IPS DF 19.7 (cell line): Measurements from ENCODE around the gene TLR9.

Source experiments
- DNase-seq: peaks from one replicate; pipeline ENCODE4 v3.0.0-alpha.2; 2013; ENCODE audit warnings: low read depth, low spot score

The TLR9 gene

DNA sequence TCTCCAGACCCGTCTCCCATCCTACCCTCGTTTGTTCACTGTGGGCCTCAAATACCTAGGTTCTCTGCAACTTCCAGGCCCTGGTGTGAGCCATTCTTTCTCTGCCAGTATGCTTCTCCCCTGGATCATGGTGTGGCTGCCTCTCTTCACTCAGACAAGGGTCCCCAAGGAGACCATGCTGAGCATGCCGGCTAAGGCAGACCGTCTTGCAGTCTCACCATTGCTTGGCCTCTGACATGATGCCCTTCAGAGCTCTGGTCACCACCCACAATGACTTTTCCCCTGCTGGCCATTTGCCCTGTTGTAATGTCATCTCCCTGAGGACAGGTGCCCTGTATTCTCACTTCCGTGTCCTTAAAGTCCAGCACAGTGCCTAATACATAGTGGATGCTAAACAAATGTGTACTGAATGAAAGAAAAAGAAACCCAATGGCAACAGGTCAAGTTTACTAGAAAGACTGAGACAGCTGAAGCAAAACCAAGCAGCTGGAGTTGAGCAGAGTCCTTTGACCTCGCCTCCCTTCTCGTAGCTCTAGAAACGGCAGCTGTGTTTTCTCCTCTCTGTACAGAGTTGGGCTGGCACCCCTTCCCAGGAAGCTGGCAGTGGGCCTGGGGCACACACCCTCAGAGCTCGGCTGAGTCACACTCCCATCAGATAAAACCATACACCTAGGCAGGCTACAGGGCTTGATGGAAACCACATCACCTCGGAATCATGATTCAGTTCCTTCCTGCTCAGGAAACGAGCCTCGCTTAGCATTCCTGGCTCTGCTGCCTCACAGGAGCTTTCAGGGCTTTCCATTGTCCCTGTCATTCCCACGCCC is 8.6 kb downstream of the TLR9 start:
- no peak for DNase-seq

DNA sequence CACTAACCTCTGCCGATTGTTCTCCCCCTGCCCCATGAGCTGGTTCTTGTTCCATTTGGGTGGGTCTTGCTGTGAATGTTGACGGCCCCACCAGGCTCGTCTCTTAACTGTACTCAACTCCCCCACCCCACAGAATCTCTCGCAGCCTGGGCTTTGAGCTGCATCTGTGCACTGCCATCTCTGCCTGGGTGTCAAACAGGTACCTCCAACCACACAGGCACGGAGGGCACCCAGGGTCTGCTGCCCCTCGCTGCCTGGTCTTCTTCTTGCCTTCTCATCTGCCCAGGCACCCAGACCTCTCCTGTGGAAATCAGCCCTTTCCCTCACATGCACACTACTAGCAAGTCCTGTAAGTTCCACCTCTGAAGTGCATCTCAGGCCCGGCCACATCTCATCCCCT is 10.1 kb downstream of the TLR9 start:
- no peak for DNase-seq

DNA sequence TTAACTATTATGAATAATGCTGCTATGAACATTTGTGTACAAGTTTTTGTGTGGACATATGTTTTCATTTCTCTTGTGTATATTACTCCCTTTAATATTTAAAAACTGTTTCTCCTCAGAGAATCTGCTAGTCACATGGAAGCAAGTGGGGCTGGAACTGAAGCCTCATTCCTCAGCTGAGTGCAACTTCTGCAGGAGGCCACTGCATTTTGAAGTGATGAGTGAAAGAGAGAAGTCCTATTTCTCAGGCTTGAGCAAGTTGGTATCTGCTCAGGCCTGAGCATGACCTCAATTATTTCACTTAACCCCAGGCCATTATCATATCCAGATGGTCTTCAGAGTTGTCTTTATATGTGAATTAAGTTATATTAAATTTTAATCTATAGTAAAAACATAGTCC is 11.5 kb downstream of the TLR9 start:
- no peak for DNase-seq

DNA sequence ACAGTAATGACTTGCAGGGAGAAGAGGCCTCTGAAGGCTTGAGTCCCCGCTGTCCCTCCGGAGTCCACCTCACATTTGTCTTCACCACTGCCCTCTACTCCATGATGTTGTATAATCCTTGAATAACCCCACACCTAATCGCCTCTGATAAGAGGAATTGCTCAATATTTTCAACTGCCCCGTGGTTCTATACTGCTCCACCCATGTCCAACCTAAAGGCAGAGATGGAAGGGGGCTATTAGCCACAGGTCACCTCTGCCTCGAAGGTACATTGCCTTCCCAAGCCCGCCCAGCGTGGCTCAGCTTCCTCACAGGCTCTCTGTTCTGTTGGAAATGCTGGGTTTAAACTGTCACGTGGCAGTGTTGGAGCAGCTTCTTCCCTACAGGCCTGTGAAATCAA is 12.4 kb downstream of the TLR9 start:
- no peak for DNase-seq

DNA sequence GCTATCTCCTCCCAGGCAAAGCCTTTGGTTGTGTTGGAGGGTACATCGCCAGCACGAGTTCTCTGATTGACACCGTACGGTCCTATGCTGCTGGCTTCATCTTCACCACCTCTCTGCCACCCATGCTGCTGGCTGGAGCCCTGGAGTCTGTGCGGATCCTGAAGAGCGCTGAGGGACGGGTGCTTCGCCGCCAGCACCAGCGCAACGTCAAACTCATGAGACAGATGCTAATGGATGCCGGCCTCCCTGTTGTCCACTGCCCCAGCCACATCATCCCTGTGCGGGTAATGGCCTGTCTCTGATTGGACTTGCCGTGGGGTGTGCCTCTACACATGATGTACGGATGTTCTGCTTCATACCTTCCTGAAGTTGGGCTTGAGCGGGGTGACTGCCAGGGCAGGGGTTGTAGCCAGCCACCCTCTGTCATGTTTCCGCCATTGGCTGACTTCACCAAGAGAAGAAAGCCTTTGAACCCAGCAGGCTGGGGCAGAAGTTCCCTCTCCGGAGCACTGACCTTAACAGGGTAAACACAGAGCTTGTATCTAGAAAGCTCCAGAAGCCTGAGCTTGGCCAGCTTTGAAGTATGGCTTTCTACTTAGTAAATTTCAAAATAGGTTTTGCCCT is 14.1 kb downstream of the TLR9 start:
- no peak for DNase-seq

DNA sequence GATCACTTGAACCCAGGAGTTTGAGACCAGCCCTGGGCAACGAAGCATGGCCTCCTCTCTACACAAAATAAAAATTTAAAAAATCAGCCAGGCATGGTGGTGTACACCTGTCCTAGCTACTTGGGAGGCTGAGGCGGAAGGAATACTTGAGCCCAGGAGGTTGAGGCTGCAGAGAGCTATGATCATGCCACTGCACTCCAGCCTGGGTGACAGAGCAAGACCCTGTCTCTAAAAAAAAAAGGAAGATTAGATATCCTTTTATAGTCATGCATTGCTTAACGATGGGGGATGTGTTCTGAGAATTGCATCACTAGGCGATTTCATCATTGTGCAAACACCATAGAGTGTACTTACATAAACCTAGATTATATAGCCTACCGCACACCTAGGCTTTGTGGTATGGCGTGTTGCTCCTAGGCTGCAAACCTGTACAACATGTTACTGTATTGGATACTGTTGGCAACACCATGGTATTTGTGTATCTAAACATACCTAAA is 14.8 kb downstream of the TLR9 start:
- no peak for DNase-seq

DNA sequence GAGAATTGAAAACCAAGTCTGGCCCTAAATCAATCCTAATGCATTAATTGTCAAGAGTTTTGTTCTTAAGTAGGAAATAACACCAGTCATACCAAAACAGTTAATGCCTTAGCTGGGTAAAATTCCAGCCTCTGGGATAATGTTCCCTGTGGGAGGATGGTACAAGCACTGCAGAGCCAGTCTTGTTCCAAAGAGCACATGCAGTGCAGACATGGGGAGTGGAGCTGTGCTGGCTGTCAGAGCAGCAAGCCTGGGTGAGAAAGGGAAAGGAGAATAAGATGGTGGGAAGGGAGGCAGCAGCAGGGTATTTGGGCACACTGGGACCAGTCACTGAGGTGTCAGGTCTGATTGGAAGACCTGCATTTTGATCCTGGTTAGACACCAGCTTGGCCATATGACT is 15.4 kb downstream of the TLR9 start:
- DNase-seq: no peak

DNA sequence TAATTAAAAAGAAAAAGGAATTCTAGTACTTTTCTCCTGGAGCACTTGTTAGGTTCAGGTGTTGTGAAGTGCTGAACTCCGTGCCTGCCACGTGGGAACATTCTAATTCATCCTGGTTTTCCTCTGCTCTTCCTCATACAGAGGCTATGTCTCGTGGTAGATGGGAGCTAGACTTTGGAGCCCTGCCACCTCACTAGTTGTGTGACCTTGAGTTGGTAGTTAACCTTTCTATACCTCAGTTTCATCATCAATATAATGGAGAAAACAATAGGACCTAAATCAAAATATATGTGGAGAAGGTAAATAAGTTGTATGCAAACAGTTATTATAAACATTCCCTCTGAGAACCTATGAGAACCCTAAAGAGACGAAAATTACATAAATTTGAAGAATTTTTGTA is 16.9 kb downstream of the TLR9 start:
- no peak for DNase-seq

DNA sequence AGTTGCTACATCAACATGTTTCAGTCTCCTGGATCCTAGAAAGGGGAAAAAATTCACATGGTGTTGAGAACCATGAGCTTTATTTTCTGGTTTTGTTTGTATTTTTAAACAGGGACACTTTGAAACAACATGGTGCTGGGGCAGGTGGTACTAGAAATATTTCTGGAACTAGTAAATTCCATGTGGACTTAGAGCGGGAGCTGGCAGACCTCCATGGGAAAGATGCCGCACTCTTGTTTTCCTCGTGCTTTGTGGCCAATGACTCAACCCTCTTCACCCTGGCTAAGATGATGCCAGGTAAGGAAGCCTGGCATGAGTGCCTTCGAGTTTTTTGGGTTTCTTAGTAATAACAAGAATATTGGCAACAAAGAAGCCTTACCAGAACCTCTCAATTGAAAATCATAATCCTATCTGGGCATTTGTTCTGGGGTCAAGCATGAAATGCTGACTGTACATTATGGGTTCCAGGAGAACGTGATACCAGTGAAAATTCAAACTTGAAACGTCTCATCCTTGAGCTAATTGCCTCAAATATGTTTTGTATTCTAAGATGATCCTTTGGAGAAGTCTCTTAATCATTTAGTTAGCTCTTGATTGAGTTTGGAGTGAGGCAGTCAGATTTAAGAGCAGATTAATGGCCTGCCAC is 19.6 kb downstream of the TLR9 start:
- no peak for DNase-seq

DNA sequence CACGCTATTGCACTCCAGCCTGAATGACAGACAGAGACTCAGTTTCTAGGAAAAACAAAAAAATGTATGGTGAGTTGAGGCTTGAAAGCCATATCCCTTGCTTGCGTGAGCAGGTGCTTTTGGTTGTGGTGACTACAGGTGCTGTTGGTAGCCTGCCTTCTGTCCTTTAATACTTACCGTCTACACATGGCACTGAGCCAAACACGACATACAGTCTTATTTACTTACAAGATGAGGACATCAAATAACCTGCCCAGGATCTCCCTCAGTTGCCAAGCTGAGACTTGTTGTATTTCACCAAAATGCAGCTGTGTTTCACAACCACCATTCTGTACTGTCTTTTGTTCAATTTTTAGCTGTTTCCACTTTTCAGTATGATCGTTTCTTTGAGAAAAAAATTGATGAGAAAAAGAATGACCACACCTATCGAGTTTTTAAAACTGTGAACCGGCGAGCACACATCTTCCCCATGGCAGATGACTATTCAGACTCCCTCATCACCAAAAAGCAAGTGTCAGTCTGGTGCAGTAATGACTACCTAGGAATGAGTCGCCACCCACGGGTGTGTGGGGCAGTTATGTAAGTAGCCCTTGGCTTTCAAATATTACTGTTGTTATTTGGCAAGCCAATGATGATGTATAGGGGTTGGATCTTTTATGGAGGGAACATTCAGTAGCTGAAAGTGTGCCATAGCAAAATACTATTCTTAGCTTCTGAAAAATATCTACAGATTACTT is 20.9 kb downstream of the TLR9 start:
- DNase-seq: no peak

DNA sequence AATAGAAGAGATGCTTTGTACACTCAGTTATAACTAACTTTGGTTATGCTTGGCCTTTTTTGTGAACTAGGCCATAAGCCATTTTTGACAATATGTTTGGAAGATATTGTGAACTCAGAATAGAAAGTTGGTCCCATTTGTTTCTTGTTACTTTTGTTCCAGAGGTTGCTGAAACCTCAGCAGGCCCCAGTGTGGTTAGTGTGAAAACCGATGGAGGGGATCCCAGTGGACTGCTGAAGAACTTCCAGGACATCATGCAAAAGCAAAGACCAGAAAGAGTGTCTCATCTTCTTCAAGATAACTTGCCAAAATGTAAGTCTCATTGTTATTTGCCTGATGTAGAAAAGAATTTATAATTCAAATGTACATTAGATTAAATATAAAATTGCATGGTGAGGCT is 21.7 kb downstream of the TLR9 start:
- no peak for DNase-seq

DNA sequence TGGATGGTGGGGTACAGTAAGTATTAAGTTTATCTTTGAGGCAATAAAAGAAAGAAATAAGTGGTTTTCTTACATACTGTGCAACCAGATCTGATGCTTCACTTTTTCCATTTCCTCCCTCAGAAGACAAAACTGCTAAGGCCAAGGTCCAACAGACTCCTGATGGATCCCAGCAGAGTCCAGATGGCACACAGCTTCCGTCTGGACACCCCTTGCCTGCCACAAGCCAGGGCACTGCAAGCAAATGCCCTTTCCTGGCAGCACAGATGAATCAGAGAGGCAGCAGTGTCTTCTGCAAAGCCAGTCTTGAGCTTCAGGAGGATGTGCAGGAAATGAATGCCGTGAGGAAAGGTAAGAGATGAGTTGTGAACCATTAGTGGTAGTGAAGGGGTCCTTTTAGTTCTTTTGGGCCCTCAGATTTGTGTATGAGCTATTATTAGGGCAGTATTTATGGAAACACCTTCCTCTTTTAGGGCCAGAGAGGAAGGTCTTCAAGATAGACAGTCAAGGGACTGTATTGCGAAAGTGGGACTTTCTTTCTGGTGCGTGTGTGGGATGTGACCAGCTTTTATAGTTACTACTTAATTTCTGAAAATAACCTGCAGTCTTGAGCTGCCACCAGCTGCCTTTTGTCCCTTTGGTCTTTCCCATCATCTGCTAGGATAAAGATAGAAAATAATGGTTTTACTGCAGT is 22.9 kb downstream of the TLR9 start:
- DNase-seq: no peak

DNA sequence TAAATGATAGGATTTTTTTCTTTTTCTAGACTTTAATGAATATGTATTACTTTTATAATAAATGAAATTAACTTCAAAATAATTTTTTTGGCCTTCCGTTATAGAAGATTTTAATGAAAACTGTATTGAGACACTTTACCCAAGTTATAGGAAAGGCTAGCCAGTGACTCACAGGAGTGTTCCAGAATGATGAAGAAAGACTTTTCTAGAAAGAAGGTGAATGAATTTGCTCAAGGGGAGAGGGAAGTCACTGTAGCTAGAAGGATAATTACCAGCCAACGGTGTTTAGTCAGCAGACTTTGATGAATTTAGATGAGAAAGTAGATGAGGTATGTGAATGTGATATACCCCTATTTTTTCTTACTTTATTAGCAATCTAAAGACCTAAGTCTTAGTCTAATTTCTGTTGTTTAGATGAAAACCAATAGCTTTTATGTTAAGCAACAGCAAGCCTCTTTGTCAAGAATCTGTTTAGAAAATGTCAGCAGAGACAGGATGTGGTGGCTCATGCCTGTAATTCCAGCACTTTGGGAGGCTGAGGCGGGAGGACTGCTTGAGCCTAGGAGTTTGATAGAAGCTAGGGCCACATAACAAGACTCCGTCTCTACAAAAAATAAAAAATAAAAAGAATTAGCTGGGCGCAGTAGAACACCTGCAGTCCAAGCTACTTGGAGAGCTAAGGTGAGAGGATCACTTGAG is 24.3 kb downstream of the TLR9 start:
- DNase-seq: no peak

DNA sequence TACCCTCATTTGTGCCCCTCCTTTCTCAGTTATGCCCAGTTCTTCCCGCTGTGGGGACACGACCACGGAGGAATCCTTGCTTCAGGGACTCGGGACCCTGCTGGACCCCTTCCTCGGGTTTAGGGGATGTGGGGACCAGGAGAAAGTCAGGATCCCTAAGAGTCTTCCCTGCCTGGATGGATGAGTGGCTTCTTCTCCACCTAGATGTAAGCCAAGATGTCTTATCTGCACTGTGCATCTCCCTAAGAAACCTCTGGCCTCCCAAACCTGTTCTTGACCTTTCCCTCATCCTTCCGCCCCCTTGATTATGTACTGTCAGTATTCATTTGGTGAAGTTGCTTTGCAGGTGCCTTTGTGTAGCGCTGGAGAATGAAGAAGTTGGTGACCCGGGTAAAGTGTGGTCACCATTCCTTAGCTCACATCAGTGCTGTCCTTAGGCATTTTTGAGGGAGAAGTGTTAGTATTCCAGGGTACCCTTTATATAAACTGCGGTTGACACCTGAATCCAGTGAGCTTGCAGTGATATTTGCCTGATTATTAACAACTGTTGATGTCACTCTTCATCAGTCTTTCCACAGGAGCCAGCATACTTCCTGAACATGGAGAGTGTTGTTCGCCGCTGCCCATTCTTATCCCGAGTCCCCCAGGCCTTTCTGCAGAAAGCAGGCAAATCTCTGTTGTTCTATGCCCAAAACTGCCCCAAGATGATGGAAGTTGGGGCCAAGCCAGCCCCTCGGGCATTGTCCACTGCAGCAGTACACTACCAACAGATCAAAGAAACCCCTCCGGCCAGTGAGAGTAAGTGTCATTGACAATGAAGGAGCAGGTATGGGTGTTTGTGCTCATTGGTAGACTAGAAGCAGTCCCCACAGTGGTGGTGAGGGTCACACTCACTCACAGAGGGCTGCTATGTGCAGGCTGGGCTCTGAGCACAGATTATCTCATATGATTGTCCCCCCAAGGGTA is 26.5 kb downstream of the TLR9 start:
- no peak for DNase-seq

DNA sequence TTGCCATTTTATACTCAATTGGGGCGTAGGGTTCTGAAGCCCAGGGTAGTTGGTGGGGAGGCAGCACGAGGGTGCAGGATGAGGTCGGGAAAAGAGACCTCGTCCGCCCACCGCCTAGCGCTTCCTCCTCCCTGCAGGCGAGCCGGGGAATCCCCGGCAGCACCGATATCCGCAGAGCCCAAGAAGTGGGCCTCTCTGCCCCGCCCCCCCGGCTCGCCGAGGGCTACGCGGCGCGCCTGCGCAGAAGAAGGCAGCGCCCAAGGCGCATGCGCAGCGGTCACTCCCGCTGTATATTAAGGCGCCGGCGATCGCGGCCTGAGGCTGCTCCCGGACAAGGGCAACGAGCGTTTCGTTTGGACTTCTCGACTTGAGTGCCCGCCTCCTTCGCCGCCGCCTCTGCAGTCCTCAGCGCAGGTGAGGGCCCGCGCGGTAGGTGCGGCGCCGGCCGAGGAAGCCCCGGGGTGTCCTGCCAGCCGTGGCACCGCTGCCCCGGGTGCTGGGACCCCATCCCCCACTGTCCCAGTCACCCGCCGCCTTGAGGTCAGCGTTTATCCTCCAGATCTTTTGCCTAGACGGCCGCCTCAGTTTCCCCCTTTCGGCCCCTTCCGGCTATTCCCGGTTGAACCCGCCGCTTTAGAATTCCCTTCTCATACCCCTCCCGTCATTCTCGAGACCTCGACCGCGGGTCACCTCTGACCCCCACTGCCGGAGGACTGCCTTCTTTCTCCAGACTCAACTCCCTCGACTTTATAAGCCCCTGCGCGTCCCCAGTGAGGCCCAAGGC is 27.4 kb downstream of the TLR9 start, which contains the start of gene ALAS1:
ALAS1 (plus strand) TSS at position 319 of the 784 bp plus-strand sequence. CDS start 1,082 bp downstream, outside the sequence.
- DNase-seq: peak; percentile 48

DNA sequence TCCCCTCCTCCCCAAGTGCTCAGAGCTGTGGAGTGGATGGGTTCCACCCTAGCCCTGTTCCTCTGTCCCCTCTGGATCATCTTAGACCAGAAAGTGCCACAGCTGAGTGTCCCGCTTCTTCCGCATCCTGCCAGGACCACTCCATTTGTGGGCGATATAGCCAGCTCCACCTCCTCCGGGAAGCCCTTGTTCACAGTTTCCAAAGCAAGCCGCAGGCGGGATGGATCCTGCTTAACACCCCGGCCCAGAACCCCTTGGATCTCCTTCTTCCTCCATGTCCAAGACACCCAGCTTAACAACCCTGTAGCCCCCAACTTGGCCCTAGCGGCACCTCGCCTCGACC is 28.0 kb downstream of the TLR9 start:
- DNase-seq: no peak

DNA sequence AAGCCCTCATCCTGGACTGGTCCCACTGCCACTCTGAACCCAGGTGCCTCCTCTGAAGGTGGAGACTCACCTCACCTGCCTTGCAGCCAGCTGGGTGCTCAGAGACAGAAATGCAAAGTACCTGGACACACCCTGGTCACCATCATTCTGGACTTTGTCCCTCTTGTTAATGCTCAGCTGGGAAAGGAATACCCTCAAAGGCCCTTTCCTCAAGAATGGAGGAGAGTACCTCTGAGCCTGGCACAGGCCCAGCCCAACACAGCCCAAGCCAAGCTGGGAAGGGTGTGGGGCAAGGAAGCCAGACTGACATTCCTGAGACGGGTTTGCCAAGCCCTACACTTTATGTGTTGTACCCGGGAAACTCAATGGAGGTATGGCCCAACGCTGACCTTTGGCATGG is 28.5 kb downstream of the TLR9 start:
- no peak for DNase-seq

DNA sequence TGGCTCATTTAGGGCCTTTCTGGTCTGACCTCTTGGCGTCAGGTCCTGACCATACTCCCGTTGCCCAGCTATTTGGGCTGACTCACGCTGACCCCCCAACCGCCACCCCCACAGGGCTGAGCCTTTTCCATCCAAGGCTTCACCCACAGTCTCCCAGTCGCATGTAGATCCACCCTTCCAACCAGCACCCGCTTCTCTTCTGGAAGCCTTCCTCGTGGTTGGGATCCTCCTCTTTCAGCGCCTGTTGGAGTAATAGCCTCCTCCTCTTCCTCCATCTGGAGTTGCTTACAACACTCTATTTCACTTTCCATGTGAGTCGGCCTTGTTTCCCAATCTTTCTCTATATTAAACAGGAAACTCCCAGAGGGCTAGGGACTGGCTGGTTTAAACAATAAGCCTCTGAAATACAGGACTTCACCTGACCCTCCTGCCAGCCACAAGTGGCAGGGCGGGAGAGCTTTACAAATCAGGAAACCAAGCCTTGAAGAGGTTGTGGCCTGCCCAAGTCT is 29.6 kb downstream of the TLR9 start:
- no peak for DNase-seq

DNA sequence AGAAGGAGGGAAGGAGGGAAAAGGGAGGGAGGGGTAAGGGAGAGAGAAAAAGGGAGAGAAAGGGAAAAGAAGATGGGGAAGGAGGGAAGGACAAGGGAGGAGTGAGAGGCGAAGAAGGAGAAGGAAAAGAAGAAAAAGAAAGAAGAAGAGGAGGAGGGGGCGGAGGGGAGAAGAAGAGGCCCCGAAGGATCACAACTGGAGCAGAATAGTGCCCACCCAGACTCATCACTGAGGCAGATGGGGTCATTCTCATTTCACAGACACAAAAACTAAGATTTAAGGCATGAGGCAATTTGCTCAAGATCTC is 30.2 kb downstream of the TLR9 start:
- no peak for DNase-seq
